Epithelial cell of esophagus (primary cell): ENCODE data around the gene PIGT.

ENCODE experiments used
- DNase-seq: peaks from one replicate; pipeline ENCODE4 v3.0.0; 2010; ENCODE audit warnings: low read depth
- H3K4me3 ChIP-seq: 2 replicates; pipeline ENCODE4 v1.5.1; 2011; ENCODE audit warnings: mild to moderate bottlenecking, low read length, control low read depth
- CTCF ChIP-seq: IDR thresholded peaks from 2 replicates; pipeline ENCODE4 v1.5.1; 2011; ENCODE audit warnings: low read depth, mild to moderate bottlenecking, low read length, control low read depth, inconsistent platforms; ENCODE audit not compliant: insufficient read depth; ENCODE audit errors: missing control alignments

Gene PIGT

GRCh38 chr20:45440424-45440823 is 24.5 kb downstream of the PIGT start:
- no peak overlapping the region for H3K4me3 ChIP-seq
- DNase-seq, result no peak
- no peak for TF ChIP-seq CTCF

GRCh38 chr20:45440891-45441685 is 25.1 kb downstream of the PIGT start:
- DNase-seq, result no peak
- TF ChIP-seq CTCF, result no peak
- no peak overlapping the region for H3K4me3 ChIP-seq

GRCh38 chr20:45441746-45442145 is 25.8 kb downstream of the PIGT start:
- no peak for DNase-seq
- TF ChIP-seq CTCF, result no peak
- H3K4me3 ChIP-seq, result no peak overlapping the region

- TF ChIP-seq CTCF, result no peak
- no peak for DNase-seq
- no peak overlapping the region for H3K4me3 ChIP-seq
Observed at GRCh38 chr20:45444050-45444449, 28.1 kb downstream of the PIGT start.

GRCh38 chr20:45445805-45446562 is 30.0 kb downstream of the PIGT start:
- peak; percentile 26 for DNase-seq
- H3K4me3 ChIP-seq, result no peak overlapping the region
- peak; percentile 58 for TF ChIP-seq CTCF

- no peak for TF ChIP-seq CTCF
- H3K4me3 ChIP-seq, result no peak overlapping the region
- peak; percentile 27 for DNase-seq
Observed at GRCh38 chr20:45448270-45448669, 32.3 kb downstream of the PIGT start.
